Suprapubic skin (tissue), 4 donors: ENCODE data around the gene NRK. TPM values are rescaled to one million over a fixed set of nuclear protein-coding genes. Genes with fewer than 3 reads are reported as not detected.
"Not testable (repeated sequence)": the region's sequence is repeated elsewhere in the genome, so short reads cannot be mapped to it uniquely, and the experiment has no call there.

Experiments
- DNase-seq, 2 donors: peaks; one replicate each; pipeline ENCODE4 v3.0.0-alpha.2; 2019; ENCODE audit warnings: low spot score in 2 of 2
- H3K27ac ChIP-seq: fragments of 200-600 bp; sonication (generic); one replicate; pipeline ENCODE4 v1.5.1; 2019
- H3K27me3 ChIP-seq: fragments of 200-600 bp; sonication (generic); one replicate; pipeline ENCODE4 v1.5.1; 2019
- H3K36me3 ChIP-seq: fragments of 200-600 bp; sonication (generic); one replicate; pipeline ENCODE4 v1.5.1; 2019
- H3K4me1 ChIP-seq: fragments of 200-600 bp; sonication (generic); one replicate; pipeline ENCODE4 v1.5.1; 2019
- H3K4me3 ChIP-seq: fragments of 200-600 bp; sonication (generic); one replicate; pipeline ENCODE4 v1.5.1; 2019; ENCODE audit warnings: mild to moderate bottlenecking
- H3K9me3 ChIP-seq: fragments of 200-600 bp; sonication (generic); one replicate; pipeline ENCODE4 v1.5.1; 2019
- EP300 ChIP-seq: sonication (generic); formaldehyde crosslinking; IDR thresholded peaks from one replicate; pipeline ENCODE4 v1.6.1; 2017; ENCODE audit warnings: antibody characterized with exemption
- POLR2A ChIP-seq, 2 donors: fragments of 450-650 bp; IDR thresholded peaks; one replicate each; pipeline ENCODE4 v1.6.1; 2017; ENCODE audit warnings: antibody characterized with exemption in 2 of 2, mild to moderate bottlenecking in 2 of 2, moderate library complexity in 2 of 2
- POLR2AphosphoS5 ChIP-seq, 3 donors: sonication (generic); formaldehyde crosslinking; IDR thresholded peaks; one replicate each; pipeline ENCODE4 v1.6.1; 2017; ENCODE audit warnings: antibody characterized with exemption in 3 of 3
- WGBS: methylation state at CpG from one replicate; pipeline ENCODE4 v1.1.5; 2018; 5-methylcytosine and 5-hydroxymethylcytosine counted together
- total RNA-seq, 4 donors: library from RNA; depleted of rRNA; stranded (reverse); fragments of >200 nt; gene quantifications; one replicate each; pipeline ENCODE4 v1.1.0, GENCODE V29; 2016
- TF ChIP-seq, protein P1 (sequence below), 2 donors: fragments of 200-600 bp in 1 of 2; fragments of 450-650 bp in 1 of 2; sonication (generic) in 1 of 2; IDR thresholded peaks; one replicate each; pipeline ENCODE4 v1.5.1; 2016 to 2019; ENCODE audit warnings: antibody characterized with exemption in 2 of 2, mild to moderate bottlenecking in 1 of 2, moderate library complexity in 1 of 2

The NRK gene
- total RNA-seq, 4 donors from 2014 or later, result 0.38 to 0.64 TPM; not detected in 2

- WGBS, result 51% methylated on average over 1 of the region's 1 CpG
- Histone ChIP-seq H3K27me3 (no peaks in the 10 kb centered on the region), H3K27ac (no peak overlapping the region)
These were observed 6.7 kb downstream of the NRK start for GRCh38 chrX:105829011-105829410.

DNA sequence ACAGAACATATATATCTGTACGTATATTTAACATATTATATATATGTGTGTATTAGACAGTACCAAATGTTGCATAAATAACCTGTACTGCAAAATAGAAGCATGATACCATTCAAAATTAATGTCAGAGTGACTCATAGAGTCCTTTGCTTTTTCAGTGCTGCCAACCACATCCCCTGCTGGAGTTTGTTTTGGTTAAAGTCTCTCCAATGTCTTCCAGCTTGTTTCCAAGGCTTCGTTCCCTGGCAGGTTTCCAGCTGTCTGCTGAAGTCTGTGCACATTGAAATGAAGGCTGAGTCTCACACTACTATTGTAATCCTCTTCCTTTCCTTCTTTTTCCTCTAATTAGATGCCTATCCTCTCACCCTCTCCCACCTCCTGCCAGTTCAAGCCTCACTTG lies 14.9 kb downstream of the NRK start:
- no peaks in the 10 kb centered on the region for H3K27me3 ChIP-seq
- 16% methylated on average over 2 of the region's 2 CpGs for WGBS
- DNase-seq, result no peak
- TF ChIP-seq POLR2A (IDR thresholded peaks at IDR 0.05) (no peak), EP300 (no peak), POLR2AphosphoS5 (IDR thresholded peaks at IDR 0.05) (no peak)
- TF ChIP-seq, protein P1, sequence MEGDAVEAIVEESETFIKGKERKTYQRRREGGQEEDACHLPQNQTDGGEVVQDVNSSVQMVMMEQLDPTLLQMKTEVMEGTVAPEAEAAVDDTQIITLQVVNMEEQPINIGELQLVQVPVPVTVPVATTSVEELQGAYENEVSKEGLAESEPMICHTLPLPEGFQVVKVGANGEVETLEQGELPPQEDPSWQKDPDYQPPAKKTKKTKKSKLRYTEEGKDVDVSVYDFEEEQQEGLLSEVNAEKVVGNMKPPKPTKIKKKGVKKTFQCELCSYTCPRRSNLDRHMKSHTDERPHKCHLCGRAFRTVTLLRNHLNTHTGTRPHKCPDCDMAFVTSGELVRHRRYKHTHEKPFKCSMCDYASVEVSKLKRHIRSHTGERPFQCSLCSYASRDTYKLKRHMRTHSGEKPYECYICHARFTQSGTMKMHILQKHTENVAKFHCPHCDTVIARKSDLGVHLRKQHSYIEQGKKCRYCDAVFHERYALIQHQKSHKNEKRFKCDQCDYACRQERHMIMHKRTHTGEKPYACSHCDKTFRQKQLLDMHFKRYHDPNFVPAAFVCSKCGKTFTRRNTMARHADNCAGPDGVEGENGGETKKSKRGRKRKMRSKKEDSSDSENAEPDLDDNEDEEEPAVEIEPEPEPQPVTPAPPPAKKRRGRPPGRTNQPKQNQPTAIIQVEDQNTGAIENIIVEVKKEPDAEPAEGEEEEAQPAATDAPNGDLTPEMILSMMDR (IDR thresholded peaks at IDR 0.05), result no peak
- no peak overlapping the region for H3K4me3 ChIP-seq
- no peaks in the 10 kb centered on the region for H3K4me1 ChIP-seq
- H3K27ac ChIP-seq, result no peak overlapping the region
- no peaks in the 10 kb centered on the region for H3K36me3 ChIP-seq
- H3K9me3 ChIP-seq, result no peaks in the 10 kb centered on the region

More at GRCh38 chrX:105829011-105829410, 6.7 kb downstream of the NRK start:
- no peak for DNase-seq
- TF ChIP-seq, protein P1 (IDR thresholded peaks at IDR 0.05), result no peak
- H3K9me3 ChIP-seq, result no peaks in the 10 kb centered on the region
- H3K4me3 ChIP-seq, result no peak overlapping the region
- H3K4me1 ChIP-seq, result no peaks in the 10 kb centered on the region
- H3K36me3 ChIP-seq, result no peaks in the 10 kb centered on the region

- DNase-seq, result no peak
- H3K27me3 ChIP-seq, result no peaks in the 10 kb centered on the region
- TF ChIP-seq, protein P1 (IDR thresholded peaks at IDR 0.05), result no peak
- TF ChIP-seq POLR2AphosphoS5 (IDR thresholded peaks at IDR 0.05) (no peak), EP300 (no peak), POLR2A (IDR thresholded peaks at IDR 0.05) (no peak)
- H3K4me3 ChIP-seq, result no peak overlapping the region
- H3K36me3 ChIP-seq, result no peaks in the 10 kb centered on the region
- WGBS, result 52% methylated on average over 2 of the region's 2 CpGs
- no peak overlapping the region for H3K27ac ChIP-seq
- no peaks in the 10 kb centered on the region for H3K9me3 ChIP-seq
- no peaks in the 10 kb centered on the region for H3K4me1 ChIP-seq
These were observed 23.3 kb downstream of the NRK start for GRCh38 chrX:105845631-105846030.

- WGBS, result 95% methylated on average over 2 of the region's 2 CpGs
- not testable (repeated sequence) for H3K4me1 ChIP-seq, H3K4me3 ChIP-seq, H3K36me3 ChIP-seq, H3K27ac ChIP-seq, DNase-seq, H3K27me3 ChIP-seq, H3K9me3 ChIP-seq
These were observed 27.8 kb downstream of the NRK start for GRCh38 chrX:105850100-105850499.

DNA sequence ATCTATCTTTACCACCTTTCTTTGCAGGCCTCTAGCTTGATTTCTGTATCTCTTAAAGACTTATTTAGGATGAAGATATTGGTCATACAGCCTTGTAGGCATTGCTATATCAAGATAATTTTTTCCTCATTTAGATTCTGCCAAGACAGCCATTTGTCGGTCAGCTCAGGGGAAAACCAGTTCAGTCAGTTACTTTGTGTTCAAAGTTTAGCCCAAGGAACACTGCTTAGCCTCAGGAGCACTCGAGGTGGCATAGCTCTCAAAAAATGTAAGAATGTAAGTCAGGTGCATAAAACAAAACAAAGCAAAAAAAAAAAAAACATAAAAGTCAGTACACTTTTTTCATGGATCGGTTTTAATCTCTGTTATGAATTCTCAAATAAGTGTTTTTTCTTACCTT lies 43.4 kb downstream of the NRK start:
- Histone ChIP-seq H3K36me3 (no peaks in the 10 kb centered on the region), H3K9me3 (no peaks in the 10 kb centered on the region), H3K27me3 (no peaks in the 10 kb centered on the region), H3K4me3 (no peak overlapping the region), H3K4me1 (no peaks in the 10 kb centered on the region), H3K27ac (no peak overlapping the region)
- 51% methylated on average over 3 of the region's 3 CpGs for WGBS
- TF ChIP-seq, protein P1 (IDR thresholded peaks at IDR 0.05), result no peak
- TF ChIP-seq POLR2A (IDR thresholded peaks at IDR 0.05) (no peak), POLR2AphosphoS5 (IDR thresholded peaks at IDR 0.05) (no peak), EP300 (no peak)
- DNase-seq, result no peak

- Histone ChIP-seq H3K4me3 (no peak overlapping the region), H3K27ac (no peak overlapping the region), H3K27me3 (no peaks in the 10 kb centered on the region), H3K36me3 (no peaks in the 10 kb centered on the region), H3K9me3 (no peaks in the 10 kb centered on the region), H3K4me1 (no peaks in the 10 kb centered on the region)
- DNase-seq, result no peak
- no peak for TF ChIP-seq POLR2AphosphoS5 (IDR thresholded peaks at IDR 0.05)
- no peak for TF ChIP-seq EP300
- TF ChIP-seq, protein P1 (IDR thresholded peaks at IDR 0.05), result no peak
- no peak for TF ChIP-seq POLR2A (IDR thresholded peaks at IDR 0.05)
- WGBS, result 80% methylated on average over 1 of the region's 1 CpG
These were observed 47.4 kb downstream of the NRK start for GRCh38 chrX:105869701-105870100.
